GM21723 (cell line): ENCODE measurements around the gene EIF5A.

ENCODE experiments used
- ATAC-seq: cut with Tn5 transposase; IDR thresholded peaks from one replicate; pipeline ENCODE4 v1.9.1; 2021; ENCODE audit warnings: mild to moderate bottlenecking, moderate library complexity; ENCODE audit not compliant: unreplicated experiment

Gene EIF5A

GRCh38 chr17:7284911-7285310, 22.5 kb upstream of the EIF5A start:
- no peak for ATAC-seq

GRCh38 chr17:7285679-7286078, 21.7 kb upstream of the EIF5A start:
- ATAC-seq = no peak

- ATAC-seq = no peak
Measured at GRCh38 chr17:7289256-7290032, 18.0 kb upstream of the EIF5A start.

- ATAC-seq = no peak
Measured at GRCh38 chr17:7290166-7290565, 17.3 kb upstream of the EIF5A start.

- no peak for ATAC-seq
Measured at GRCh38 chr17:7290685-7291084, 16.7 kb upstream of the EIF5A start.

- ATAC-seq = no peak
Measured at GRCh38 chr17:7292194-7292593, 15.2 kb upstream of the EIF5A start.

- no peak for ATAC-seq
Measured at GRCh38 chr17:7292729-7293128, 14.7 kb upstream of the EIF5A start.

- ATAC-seq = no peak
Measured at GRCh38 chr17:7293159-7293558, 14.3 kb upstream of the EIF5A start.

- no peak for ATAC-seq
Measured at GRCh38 chr17:7293816-7294613, 13.4 kb upstream of the EIF5A start.

GRCh38 chr17:7294614-7295153, 12.7 kb upstream of the EIF5A start, which contains the start of gene YBX2:
Gene YBX2, minus strand, starts transcription at chr17:7294639. Its CDS starts 139 bp downstream, at chr17:7294500.
- no peak for ATAC-seq

GRCh38 chr17:7295230-7296180, 11.9 kb upstream of the EIF5A start:
- ATAC-seq = no peak

GRCh38 chr17:7296189-7296861, 11.1 kb upstream of the EIF5A start:
- ATAC-seq = no peak

GRCh38 chr17:7304179-7304578, 3.2 kb upstream of the EIF5A start:
- no peak for ATAC-seq

GRCh38 chr17:7307686-7308624, 527 bp downstream of the EIF5A start:
- no peak for ATAC-seq

GRCh38 chr17:7308625-7309433, 1.4 kb downstream of the EIF5A start:
- ATAC-seq = no peak

GRCh38 chr17:7309628-7310027, 2.2 kb downstream of the EIF5A start:
- no peak for ATAC-seq

- ATAC-seq = no peak
Measured at GRCh38 chr17:7311110-7311705, 3.8 kb downstream of the EIF5A start.
